Measurements from ENCODE around the gene TYMS. TPM values are rescaled to one million over a fixed set of nuclear protein-coding genes. Genes with fewer than 3 reads are reported as not detected.

TYMS gene
- total RNA-seq, 1 experiment from 2014 or later = 143 TPM

DNA sequence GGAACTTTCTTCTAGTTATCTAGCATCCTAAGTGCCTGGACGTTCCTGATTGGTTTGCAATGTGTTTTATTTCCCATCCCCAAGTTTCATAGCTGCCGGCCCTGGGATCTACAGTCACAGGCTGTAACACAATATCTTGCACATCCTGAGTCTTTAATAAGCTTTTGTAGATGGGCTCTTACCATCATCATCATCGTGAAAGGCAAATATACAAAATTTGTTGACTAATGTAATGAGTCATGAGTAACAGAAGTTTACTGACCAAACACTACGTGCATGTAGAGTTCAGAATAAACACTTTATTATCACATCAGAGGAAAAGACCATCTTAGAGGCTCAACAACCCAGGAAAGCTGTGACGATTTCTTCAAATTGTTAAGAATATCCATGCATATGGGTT is 8.1 kb upstream of the TYMS start:
- CTCF ChIA-PET = no interaction called here
- intact Hi-C loops (cut with micrococcal nuclease; ENCODE audit: unreplicated experiment) = no loop called here
- Histone ChIP-seq H3K27me3 (replicated peaks; ENCODE audit: control insufficient read depth, insufficient read depth, low read length) (no peaks in the 10 kb centered on the region), H3K36me3 (ENCODE audit: control insufficient read depth, insufficient read depth, low read length) (no peaks in the 10 kb centered on the region), H3K9me3 (no peaks in the 10 kb centered on the region), H3K4me1 (no peaks in the 10 kb centered on the region), H3K4me3 (ENCODE audit: low read depth, low read length) (no peak overlapping the region)
- Mint-ChIP-seq H3K27me3 (ENCODE audit: insufficient read depth, unreplicated experiment) (no peaks in the 10 kb centered on the region), H3K4me3 (ENCODE audit: unreplicated experiment) (no peak overlapping the region), H3K4me1 (ENCODE audit: low read depth, unreplicated experiment) (no peaks in the 10 kb centered on the region), H3K27ac (ENCODE audit: unreplicated experiment) (no peak overlapping the region), H3K9me3 (ENCODE audit: unreplicated experiment) (no peaks in the 10 kb centered on the region), H3K36me3 (ENCODE audit: insufficient read depth, unreplicated experiment) (peaks cover 5% of the 10 kb centered on the region)
- TF ChIP-seq, protein P1, sequence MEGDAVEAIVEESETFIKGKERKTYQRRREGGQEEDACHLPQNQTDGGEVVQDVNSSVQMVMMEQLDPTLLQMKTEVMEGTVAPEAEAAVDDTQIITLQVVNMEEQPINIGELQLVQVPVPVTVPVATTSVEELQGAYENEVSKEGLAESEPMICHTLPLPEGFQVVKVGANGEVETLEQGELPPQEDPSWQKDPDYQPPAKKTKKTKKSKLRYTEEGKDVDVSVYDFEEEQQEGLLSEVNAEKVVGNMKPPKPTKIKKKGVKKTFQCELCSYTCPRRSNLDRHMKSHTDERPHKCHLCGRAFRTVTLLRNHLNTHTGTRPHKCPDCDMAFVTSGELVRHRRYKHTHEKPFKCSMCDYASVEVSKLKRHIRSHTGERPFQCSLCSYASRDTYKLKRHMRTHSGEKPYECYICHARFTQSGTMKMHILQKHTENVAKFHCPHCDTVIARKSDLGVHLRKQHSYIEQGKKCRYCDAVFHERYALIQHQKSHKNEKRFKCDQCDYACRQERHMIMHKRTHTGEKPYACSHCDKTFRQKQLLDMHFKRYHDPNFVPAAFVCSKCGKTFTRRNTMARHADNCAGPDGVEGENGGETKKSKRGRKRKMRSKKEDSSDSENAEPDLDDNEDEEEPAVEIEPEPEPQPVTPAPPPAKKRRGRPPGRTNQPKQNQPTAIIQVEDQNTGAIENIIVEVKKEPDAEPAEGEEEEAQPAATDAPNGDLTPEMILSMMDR (IDR thresholded peaks at IDR 0.05; ENCODE audit: insufficient read depth in 1 of 2, low read depth in 1 of 2, low read length in 1 of 2, severe bottlenecking in 1 of 2, unreplicated experiment in 1 of 2) = no peak
- no TSS peak for BruUV-seq (replicated peaks)
- DNase-seq = no peak
- POLR2A ChIA-PET = no interaction called here

DNA sequence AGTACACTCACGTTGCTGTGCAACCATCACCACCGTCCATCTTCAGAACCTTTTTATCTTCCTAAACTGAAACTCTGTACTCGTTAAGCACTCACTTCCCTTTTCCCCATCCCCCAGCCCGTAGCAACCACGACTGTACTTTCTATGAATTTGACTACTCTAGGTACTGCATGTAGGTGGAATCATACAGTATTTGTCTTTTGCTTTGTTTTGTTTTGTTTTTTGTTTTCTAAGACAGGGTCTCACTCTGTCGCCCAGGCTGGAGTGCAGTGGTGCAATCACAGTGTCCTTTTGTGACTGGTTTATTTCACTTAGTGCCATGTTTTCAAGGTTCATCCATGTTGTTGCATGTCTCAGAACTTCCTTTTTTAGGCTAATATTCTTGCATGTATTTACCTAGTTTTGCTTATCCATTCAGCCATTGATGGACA is 7.0 kb upstream of the TYMS start:
- Histone ChIP-seq H3K36me3 (ENCODE audit: control insufficient read depth, insufficient read depth, low read length) (no peaks in the 10 kb centered on the region), H3K9me3 (no peaks in the 10 kb centered on the region), H3K27me3 (replicated peaks; ENCODE audit: control insufficient read depth, insufficient read depth, low read length) (no peaks in the 10 kb centered on the region), H3K4me1 (no peaks in the 10 kb centered on the region), H3K4me3 (ENCODE audit: low read depth, low read length) (no peak overlapping the region)
- no TSS peak for BruUV-seq (replicated peaks)
- intact Hi-C loops (cut with micrococcal nuclease; ENCODE audit: unreplicated experiment) = loop anchor here (10.0 kb wide), 1 partner anchor 184 kb away; no protein-coding TSS in a partner anchor
- Mint-ChIP-seq H3K36me3 (ENCODE audit: insufficient read depth, unreplicated experiment) (peaks cover 5% of the 10 kb centered on the region), H3K27ac (ENCODE audit: unreplicated experiment) (no peak overlapping the region), H3K4me1 (ENCODE audit: low read depth, unreplicated experiment) (no peaks in the 10 kb centered on the region), H3K27me3 (ENCODE audit: insufficient read depth, unreplicated experiment) (no peaks in the 10 kb centered on the region), H3K9me3 (ENCODE audit: unreplicated experiment) (no peaks in the 10 kb centered on the region), H3K4me3 (ENCODE audit: unreplicated experiment) (no peak overlapping the region)
- no peak for DNase-seq
- TF ChIP-seq, protein P1 (IDR thresholded peaks at IDR 0.05; ENCODE audit: insufficient read depth in 1 of 2, low read depth in 1 of 2, low read length in 1 of 2, severe bottlenecking in 1 of 2, unreplicated experiment in 1 of 2) = no peak
- CTCF ChIA-PET = no interaction called here
- POLR2A ChIA-PET = no interaction called here

DNA sequence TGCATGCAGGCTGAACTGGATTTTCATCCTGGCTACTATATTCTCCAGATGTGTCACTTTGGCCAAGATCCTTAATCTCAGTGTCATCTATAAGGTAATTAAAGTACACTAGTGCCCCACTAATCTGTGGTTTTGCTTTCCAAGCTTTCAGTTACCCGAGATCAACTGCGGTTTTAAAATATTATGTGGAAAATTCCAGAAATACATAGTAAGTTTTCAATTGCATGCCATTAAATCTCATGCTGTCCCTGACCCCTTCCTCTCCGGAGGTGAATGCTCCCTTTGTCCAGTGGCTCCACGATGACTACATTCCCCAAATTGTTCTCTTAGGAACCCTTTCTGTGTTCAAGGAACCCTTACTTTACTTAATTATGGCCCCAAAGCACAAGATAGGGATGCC is 5.3 kb upstream of the TYMS start:
- Histone ChIP-seq H3K4me1 (no peaks in the 10 kb centered on the region), H3K4me3 (ENCODE audit: low read depth, low read length) (no peak overlapping the region), H3K36me3 (ENCODE audit: control insufficient read depth, insufficient read depth, low read length) (no peaks in the 10 kb centered on the region), H3K27me3 (replicated peaks; ENCODE audit: control insufficient read depth, insufficient read depth, low read length) (no peaks in the 10 kb centered on the region), H3K9me3 (no peaks in the 10 kb centered on the region)
- DNase-seq = no peak
- TF ChIP-seq, protein P1 (IDR thresholded peaks at IDR 0.05; ENCODE audit: insufficient read depth in 1 of 2, low read depth in 1 of 2, low read length in 1 of 2, severe bottlenecking in 1 of 2, unreplicated experiment in 1 of 2) = no peak
- Mint-ChIP-seq H3K36me3 (ENCODE audit: insufficient read depth, unreplicated experiment) (peaks cover 8% of the 10 kb centered on the region), H3K27me3 (ENCODE audit: insufficient read depth, unreplicated experiment) (no peaks in the 10 kb centered on the region), H3K4me1 (ENCODE audit: low read depth, unreplicated experiment) (no peaks in the 10 kb centered on the region), H3K9me3 (ENCODE audit: unreplicated experiment) (no peaks in the 10 kb centered on the region), H3K27ac (ENCODE audit: unreplicated experiment) (no peak overlapping the region), H3K4me3 (ENCODE audit: unreplicated experiment) (no peak overlapping the region)
- BruUV-seq (replicated peaks) = no TSS peak
- CTCF ChIA-PET = no interaction called here
- intact Hi-C loops (cut with micrococcal nuclease; ENCODE audit: unreplicated experiment) = loop anchor here (10.0 kb wide), 1 partner anchor 183 kb away; no protein-coding TSS in a partner anchor
- POLR2A ChIA-PET = no interaction called here

Data from Caco-2 (cell line).